Smooth muscle cell (in vitro differentiated cells): Measurements from ENCODE around the gene PLAAT4. TPM values are rescaled to one million over a fixed set of nuclear protein-coding genes. Genes with fewer than 3 reads are reported as not detected.

Experiments
- DNase-seq: peaks from one replicate; lab custom pipeline; 2025; ENCODE audit not compliant: unreplicated experiment; lab: John Stamatoyannopoulos, UW
- H2AFZ ChIP-seq: fragments of 200-600 bp; sonication (generic); 2 replicates; pipeline ENCODE4 v1.6.0; 2016; ENCODE audit warnings: antibody characterized with exemption, low read depth, mild to moderate bottlenecking
- H3F3A ChIP-seq: fragments of 200-600 bp; sonication (generic); 2 replicates; pipeline ENCODE4 v1.6.0; 2017; ENCODE audit warnings: antibody characterized with exemption, low read depth
- H3K27ac ChIP-seq: fragments of 200-600 bp; sonication (generic); 2 replicates; pipeline ENCODE4 v1.5.1; 2016; ENCODE audit warnings: low read depth, mild to moderate bottlenecking
- H3K27me3 ChIP-seq: fragments of 200-600 bp; sonication (generic); 2 replicates; pipeline ENCODE4 v1.6.1; 2016; ENCODE audit warnings: low read depth, mild to moderate bottlenecking
- H3K36me3 ChIP-seq: fragments of 200-600 bp; sonication (generic); 2 replicates; pipeline ENCODE4 v1.5.1; 2016; ENCODE audit warnings: low read depth
- H3K4me1 ChIP-seq: fragments of 200-600 bp; sonication (generic); 2 replicates; pipeline ENCODE4 v1.5.1; 2016; ENCODE audit warnings: low read depth
- H3K4me2 ChIP-seq: fragments of 200-600 bp; sonication (generic); 2 replicates; pipeline ENCODE4 v1.6.0; 2016; ENCODE audit warnings: mild to moderate bottlenecking
- H3K4me3 ChIP-seq: fragments of 200-600 bp; sonication (generic); 2 replicates; pipeline ENCODE4 v1.5.1; 2016; ENCODE audit warnings: mild to moderate bottlenecking
- H3K79me2 ChIP-seq: fragments of 200-600 bp; sonication (generic); 2 replicates; pipeline ENCODE4 v1.6.0; 2016; ENCODE audit warnings: low read depth, mild to moderate bottlenecking
- H3K9ac ChIP-seq: fragments of 200-600 bp; sonication (generic); 2 replicates; pipeline ENCODE4 v1.6.0; 2016; ENCODE audit warnings: low read depth
- H3K9me3 ChIP-seq: fragments of 200-600 bp; sonication (generic); replicated peaks from 2 replicates; pipeline ENCODE4 v1.5.1; 2016; ENCODE audit warnings: low read depth
- H4K20me1 ChIP-seq: fragments of 200-600 bp; sonication (generic); 2 replicates; pipeline ENCODE4 v1.6.0; 2016; ENCODE audit warnings: low read depth
- WGBS: methylation state at CpG from one replicate; pipeline ENCODE4 v1.1.7; 2016; ENCODE audit warnings: low lambda C conversion rate; 5-methylcytosine and 5-hydroxymethylcytosine counted together
- polyA plus RNA-seq: library from polyadenylated mRNA; unstranded; fragments of >200 nt; fragmentation: Nextera tagmentation; extraction: Ambion mirVana; gene quantifications from 2 replicates; pipeline ENCODE4 v1.2.1, GENCODE V29; 2016
- total RNA-seq: library from RNA; depleted of rRNA; stranded (reverse); fragments of >200 nt; gene quantifications from 2 replicates; pipeline ENCODE4 v1.2.3, GENCODE V29; 2014
- TF ChIP-seq, protein P1 (sequence below): fragments of 200-600 bp; sonication (generic); IDR thresholded peaks from 2 replicates; pipeline ENCODE4 v1.5.1; 2017; ENCODE audit warnings: borderline replicate concordance, mild to moderate bottlenecking, antibody characterized with exemption; ENCODE audit not compliant: insufficient read depth, poor library complexity, severe bottlenecking

Gene PLAAT4
- total RNA-seq (not detected in 2 replicates), polyA plus RNA-seq (not detected in 2 replicates)

DNA sequence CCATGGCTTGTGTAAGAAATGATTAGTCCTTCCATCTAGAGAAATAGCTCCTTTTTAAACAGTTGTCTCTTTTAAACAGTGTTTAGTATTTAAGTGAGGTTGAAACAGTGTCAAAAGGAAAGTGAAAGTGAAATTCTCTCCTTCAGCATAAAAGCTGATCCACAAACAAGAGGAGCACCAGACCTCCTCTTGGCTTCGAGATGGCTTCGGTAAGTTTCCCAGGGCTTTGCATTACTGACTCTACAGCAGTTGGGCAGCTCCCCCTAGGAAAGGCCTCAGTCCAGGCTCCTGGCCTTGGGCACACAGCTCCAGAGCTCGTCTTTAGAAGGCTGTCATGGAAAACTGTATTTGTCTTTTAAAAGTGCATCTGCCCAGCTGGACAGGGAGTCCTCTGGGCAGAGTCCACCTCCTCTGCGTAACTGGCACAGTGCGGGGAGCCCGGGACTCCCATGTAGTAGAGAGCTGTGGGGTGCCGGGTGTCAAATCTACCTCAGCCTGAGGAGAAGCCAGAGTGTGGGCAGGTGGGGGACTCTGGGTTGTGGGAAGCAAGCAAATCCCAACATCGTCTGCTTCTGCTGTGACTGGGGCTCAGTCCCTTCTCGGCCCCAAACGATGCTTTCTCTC lies at the start of gene PLAAT4:
PLAAT4 (plus strand) TSS at position 140 of the 624 bp plus-strand sequence; CDS start at position 201, 61 bp downstream.
- H3K9ac ChIP-seq = no peak within 1 kb of the TSS
- H3K27me3 ChIP-seq = no peaks in the 10 kb centered on the region
- H3K27ac ChIP-seq = no peak within 1 kb of the TSS
- H3K79me2 ChIP-seq = no peaks in the 10 kb centered on the region
- H3K4me2 ChIP-seq = peak within 1 kb of the TSS; percentile 38
- no peaks in the 10 kb centered on the region for H3K36me3 ChIP-seq
- peaks cover 8% of the 10 kb centered on the region for H3K4me1 ChIP-seq
- DNase-seq = no peak
- peak within 1 kb of the TSS; percentile 49 for H2AFZ ChIP-seq
- no peaks in the 10 kb centered on the region for H4K20me1 ChIP-seq
- no peaks in the 10 kb centered on the region for H3K9me3 ChIP-seq
- no peaks in the 10 kb centered on the region for H3F3A ChIP-seq
- 79% methylated on average over 10 of the region's 10 CpGs for WGBS
- TF ChIP-seq, protein P1, sequence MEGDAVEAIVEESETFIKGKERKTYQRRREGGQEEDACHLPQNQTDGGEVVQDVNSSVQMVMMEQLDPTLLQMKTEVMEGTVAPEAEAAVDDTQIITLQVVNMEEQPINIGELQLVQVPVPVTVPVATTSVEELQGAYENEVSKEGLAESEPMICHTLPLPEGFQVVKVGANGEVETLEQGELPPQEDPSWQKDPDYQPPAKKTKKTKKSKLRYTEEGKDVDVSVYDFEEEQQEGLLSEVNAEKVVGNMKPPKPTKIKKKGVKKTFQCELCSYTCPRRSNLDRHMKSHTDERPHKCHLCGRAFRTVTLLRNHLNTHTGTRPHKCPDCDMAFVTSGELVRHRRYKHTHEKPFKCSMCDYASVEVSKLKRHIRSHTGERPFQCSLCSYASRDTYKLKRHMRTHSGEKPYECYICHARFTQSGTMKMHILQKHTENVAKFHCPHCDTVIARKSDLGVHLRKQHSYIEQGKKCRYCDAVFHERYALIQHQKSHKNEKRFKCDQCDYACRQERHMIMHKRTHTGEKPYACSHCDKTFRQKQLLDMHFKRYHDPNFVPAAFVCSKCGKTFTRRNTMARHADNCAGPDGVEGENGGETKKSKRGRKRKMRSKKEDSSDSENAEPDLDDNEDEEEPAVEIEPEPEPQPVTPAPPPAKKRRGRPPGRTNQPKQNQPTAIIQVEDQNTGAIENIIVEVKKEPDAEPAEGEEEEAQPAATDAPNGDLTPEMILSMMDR = no peak
- no peak within 1 kb of the TSS for H3K4me3 ChIP-seq

DNA sequence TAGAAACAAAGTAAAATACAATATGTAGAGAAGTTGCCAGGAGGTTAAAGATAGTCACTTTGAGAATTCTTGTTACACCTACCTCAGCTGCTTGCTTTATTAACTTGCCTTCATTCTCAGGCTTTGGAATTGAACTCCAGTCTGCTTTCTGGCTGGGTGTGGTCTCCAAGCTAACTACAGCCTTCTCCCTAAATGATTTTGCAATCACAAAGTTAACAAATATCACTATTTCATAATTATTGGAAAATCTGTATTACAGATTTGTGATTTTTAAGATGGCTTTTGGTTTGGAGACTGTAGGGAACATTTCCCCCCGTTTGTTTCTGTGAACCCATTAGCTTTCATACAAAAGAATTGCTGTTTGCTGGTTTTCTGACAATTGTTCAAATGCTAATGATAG lies 47.8 kb upstream of the PLAAT4 start:
- WGBS = 62% methylated on average over 1 of the region's 1 CpG
- Histone ChIP-seq H3K27me3 (peaks cover 6% of the 10 kb centered on the region), H3K4me3 (no peak overlapping the region), H3K4me2 (no peak overlapping the region), H3K79me2 (no peaks in the 10 kb centered on the region), H3K9me3 (no peaks in the 10 kb centered on the region), H2AFZ (no peak overlapping the region), H3F3A (no peaks in the 10 kb centered on the region), H3K36me3 (no peaks in the 10 kb centered on the region), H4K20me1 (no peaks in the 10 kb centered on the region), H3K27ac (no peak overlapping the region), H3K4me1 (peaks cover 20% of the 10 kb centered on the region), H3K9ac (no peak overlapping the region)
- TF ChIP-seq, protein P1 = no peak
- no peak for DNase-seq

- no peak for DNase-seq
- Histone ChIP-seq H3F3A (no peaks in the 10 kb centered on the region), H3K36me3 (no peaks in the 10 kb centered on the region), H3K79me2 (no peaks in the 10 kb centered on the region), H3K27me3 (peaks cover 6% of the 10 kb centered on the region), H3K27ac (no peak overlapping the region), H3K4me1 (peaks cover 20% of the 10 kb centered on the region), H3K4me2 (peak overlapping the region; percentile 92), H4K20me1 (no peaks in the 10 kb centered on the region), H2AFZ (no peak overlapping the region), H3K9ac (no peak overlapping the region), H3K9me3 (no peaks in the 10 kb centered on the region), H3K4me3 (no peak overlapping the region)
- WGBS = 32% methylated on average over 3 of the region's 3 CpGs
- TF ChIP-seq, protein P1 = no peak
Observed at GRCh38 chr11:63489879-63490278, 46.7 kb upstream of the PLAAT4 start.
